ENCODE measurements around the gene MRAS. TPM values are rescaled to one million over a fixed set of nuclear protein-coding genes. Genes with fewer than 3 reads are reported as not detected.

Gene MRAS
- total RNA-seq, 4 donors from 2014 or later = 107 to 289 (median 171) TPM

DNA sequence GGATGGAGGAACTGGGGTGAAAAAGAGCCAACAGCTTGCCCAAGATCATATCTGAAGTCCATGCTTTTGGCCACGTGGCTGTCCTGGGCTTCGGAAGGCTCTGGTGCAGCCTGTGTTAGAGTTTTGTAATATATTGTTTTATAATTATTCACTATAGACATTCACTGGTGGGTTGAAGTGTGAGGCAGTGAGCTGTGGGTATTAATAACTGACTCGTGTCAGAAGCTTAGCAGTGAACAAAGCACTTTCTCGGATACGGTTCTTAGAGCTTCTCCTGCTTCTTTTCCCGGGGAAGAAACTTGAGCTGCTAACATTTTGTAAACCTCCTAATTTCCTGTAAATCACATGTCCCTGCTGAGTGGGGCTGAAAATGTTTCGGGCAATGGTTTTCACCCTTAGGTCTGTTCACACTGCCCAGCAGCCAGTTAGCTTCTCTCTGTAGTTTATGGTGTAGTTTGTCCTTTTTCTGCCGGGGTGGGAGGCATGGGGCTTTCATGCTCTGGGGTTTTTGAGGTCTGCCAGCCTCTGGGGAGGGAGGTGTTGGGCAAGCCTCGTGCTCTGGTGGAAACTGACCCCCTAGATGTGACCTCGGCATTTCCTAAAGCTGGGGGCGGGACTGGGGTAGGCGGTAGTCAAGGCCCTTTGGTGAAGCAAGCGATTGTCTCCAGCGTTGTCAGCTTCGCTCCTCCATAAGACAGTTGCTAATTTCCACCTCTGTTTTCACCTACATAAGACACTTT is 1.7 kb downstream of the MRAS start:
- WGBS, 2 donors = 18 to 20% methylated on average over 15 of the region's 15 CpGs
- Histone ChIP-seq H3K4me3 (peak overlapping the region; percentile 59 to 87 (median 80)), H3K27me3 (no peaks in the 10 kb centered on the region), H3K27ac (peak overlapping the region; percentile 85 to 98 (median 92)), H3K4me1 (peaks cover 0 to 41% (median 25%) of the 10 kb centered on the region in 4 donors), H3K9me3 (no peaks in the 10 kb centered on the region), H3K36me3 (peaks cover 0 to 4% (median 0%) of the 10 kb centered on the region in 3 donors)
- DNase-seq (ENCODE audit: low spot score in 2 of 2) = no peak
- TF ChIP-seq, protein P1, sequence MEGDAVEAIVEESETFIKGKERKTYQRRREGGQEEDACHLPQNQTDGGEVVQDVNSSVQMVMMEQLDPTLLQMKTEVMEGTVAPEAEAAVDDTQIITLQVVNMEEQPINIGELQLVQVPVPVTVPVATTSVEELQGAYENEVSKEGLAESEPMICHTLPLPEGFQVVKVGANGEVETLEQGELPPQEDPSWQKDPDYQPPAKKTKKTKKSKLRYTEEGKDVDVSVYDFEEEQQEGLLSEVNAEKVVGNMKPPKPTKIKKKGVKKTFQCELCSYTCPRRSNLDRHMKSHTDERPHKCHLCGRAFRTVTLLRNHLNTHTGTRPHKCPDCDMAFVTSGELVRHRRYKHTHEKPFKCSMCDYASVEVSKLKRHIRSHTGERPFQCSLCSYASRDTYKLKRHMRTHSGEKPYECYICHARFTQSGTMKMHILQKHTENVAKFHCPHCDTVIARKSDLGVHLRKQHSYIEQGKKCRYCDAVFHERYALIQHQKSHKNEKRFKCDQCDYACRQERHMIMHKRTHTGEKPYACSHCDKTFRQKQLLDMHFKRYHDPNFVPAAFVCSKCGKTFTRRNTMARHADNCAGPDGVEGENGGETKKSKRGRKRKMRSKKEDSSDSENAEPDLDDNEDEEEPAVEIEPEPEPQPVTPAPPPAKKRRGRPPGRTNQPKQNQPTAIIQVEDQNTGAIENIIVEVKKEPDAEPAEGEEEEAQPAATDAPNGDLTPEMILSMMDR (IDR thresholded peaks at IDR 0.05) = no peak
- TF ChIP-seq EP300 (IDR thresholded peaks at IDR 0.05) = peak in 1 of 2 donors; percentile 60
- peak in 1 of 2 donors; percentile 16 for TF ChIP-seq POLR2A (IDR thresholded peaks at IDR 0.05)

DNA sequence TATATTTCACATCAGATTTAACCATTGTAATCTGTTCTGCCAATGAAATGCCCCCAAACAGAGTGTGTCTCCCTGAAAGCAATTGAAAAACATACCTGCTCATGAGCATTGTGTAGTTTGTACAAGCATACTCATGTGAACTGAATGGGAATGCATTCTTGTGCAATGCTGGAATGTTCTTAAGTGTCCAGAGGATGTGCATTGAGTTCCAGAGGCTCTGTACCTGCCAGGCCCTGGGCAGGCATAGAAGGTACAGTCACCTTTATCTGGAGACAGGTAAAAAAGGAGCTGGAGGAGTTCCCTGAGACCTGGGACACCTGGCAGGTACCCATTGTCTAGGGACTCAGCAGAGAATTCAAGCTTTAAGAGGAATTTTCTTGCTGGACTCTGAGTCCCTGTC is 2.8 kb downstream of the MRAS start:
- H3K9me3 ChIP-seq = no peaks in the 10 kb centered on the region
- H3K4me3 ChIP-seq = peak overlapping the region in 1 of 4 donors; percentile 87
- peak overlapping the region in 3 of 4 donors; percentile 85 to 98 (median 96) for H3K27ac ChIP-seq
- H3K4me1 ChIP-seq = peaks cover 0 to 49% (median 25%) of the 10 kb centered on the region in 4 donors
- DNase-seq (ENCODE audit: low spot score in 2 of 2) = no peak
- no peaks in the 10 kb centered on the region for H3K27me3 ChIP-seq
- TF ChIP-seq EP300 (IDR thresholded peaks at IDR 0.05) (no peak), POLR2A (IDR thresholded peaks at IDR 0.05) (no peak)
- TF ChIP-seq, protein P1 (IDR thresholded peaks at IDR 0.05) = no peak
- H3K36me3 ChIP-seq = peaks cover 0 to 11% (median 0%) of the 10 kb centered on the region in 3 donors

DNA sequence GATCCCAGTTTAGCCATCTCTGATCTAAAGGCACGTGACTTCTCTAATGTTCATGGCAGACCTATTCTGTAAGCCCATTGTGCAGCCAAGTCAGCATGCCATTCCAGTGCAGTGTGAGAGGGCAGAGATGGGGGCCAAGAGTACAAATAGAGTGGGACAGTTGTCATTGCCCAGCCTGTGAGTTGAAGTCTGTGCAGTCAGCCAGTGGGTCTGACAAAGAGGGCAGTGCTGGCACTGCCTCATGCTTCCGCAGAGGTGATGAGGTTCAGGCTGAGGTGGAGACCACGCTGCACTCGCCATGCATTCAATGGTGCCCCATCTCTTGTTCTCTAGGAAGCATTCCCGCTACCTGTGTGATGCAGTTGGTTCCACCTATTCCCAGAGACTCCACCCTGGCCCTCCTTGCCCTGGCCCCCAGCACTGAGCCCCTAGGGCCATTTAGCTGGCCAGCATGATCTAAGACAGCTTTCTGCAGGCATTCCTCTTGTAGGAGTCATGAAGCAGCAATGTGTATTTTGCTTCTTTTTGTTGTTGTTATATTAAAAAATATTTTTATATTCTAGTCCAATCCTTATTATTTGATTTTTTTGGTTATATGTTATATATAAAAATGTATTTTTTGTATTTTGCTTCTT is 3.7 kb downstream of the MRAS start:
- Histone ChIP-seq H3K4me1 (peaks cover 0 to 58% (median 29%) of the 10 kb centered on the region in 4 donors), H3K36me3 (peaks cover 0 to 11% (median 0%) of the 10 kb centered on the region in 3 donors), H3K27ac (peak overlapping the region in 2 of 4 donors; percentile 49 to 96), H3K9me3 (no peaks in the 10 kb centered on the region), H3K27me3 (no peaks in the 10 kb centered on the region), H3K4me3 (no peak overlapping the region)
- TF ChIP-seq, protein P1 (IDR thresholded peaks at IDR 0.05) = no peak
- no peak for TF ChIP-seq POLR2A (IDR thresholded peaks at IDR 0.05)
- no peak for TF ChIP-seq EP300 (IDR thresholded peaks at IDR 0.05)
- 65 to 71% methylated on average over 5 of the region's 5 CpGs for WGBS, 2 donors
- no peak for DNase-seq (ENCODE audit: low spot score in 2 of 2)

DNA sequence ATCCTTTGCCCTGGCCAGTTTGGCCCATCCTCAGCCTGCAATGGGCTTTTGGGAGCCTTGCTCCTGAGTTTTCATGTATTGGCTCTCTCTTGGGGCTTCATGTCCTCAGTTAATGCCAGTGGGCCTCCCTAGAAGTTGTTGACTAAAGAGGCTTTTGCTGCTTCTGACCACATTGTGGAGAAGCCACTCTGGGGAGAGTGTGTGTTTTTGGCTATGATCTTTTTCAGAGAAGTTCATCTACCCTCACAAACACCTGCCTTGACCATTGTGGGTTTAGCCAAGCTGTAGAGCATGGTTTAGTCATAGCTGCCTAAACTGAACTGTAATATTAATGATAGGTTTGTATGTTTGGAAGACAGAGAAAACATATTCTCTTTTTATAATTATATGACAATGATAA is 6.0 kb downstream of the MRAS start:
- Histone ChIP-seq H3K4me3 (no peak overlapping the region), H3K9me3 (no peaks in the 10 kb centered on the region), H3K4me1 (peaks cover 0 to 81% (median 48%) of the 10 kb centered on the region in 4 donors), H3K36me3 (peaks cover 0 to 11% (median 0%) of the 10 kb centered on the region in 3 donors), H3K27ac (peak overlapping the region in 1 of 4 donors; percentile 20), H3K27me3 (no peaks in the 10 kb centered on the region)
- no peak for DNase-seq (ENCODE audit: low spot score in 2 of 2)
- TF ChIP-seq EP300 (IDR thresholded peaks at IDR 0.05) (no peak), POLR2A (IDR thresholded peaks at IDR 0.05) (no peak)
- TF ChIP-seq, protein P1 (IDR thresholded peaks at IDR 0.05) = no peak

DNA sequence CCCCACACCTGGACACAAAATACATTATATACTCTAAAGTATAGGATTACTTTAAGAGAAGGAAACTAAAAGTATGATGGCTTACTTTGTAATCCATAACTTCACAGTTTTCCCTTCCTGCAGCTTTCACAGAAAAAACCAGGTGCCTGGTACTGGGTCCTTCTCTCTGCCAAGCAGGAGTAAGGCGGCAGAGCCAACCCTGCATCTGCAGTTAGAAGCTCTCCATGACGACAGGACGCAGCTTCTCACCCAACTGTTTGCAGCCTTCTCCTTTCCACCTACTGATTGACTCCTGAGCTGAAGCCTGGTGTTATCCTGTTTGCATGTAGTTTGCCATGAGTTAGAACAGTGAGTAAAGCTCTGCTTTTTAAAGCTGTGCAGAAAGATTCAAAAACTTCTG is 6.7 kb downstream of the MRAS start:
- no peak for DNase-seq (ENCODE audit: low spot score in 2 of 2)
- Histone ChIP-seq H3K4me3 (no peak overlapping the region), H3K4me1 (peaks cover 0 to 83% (median 50%) of the 10 kb centered on the region in 4 donors), H3K27ac (peak overlapping the region in 2 of 4 donors; percentile 2 to 80), H3K27me3 (no peaks in the 10 kb centered on the region), H3K36me3 (peaks cover 0 to 11% (median 0%) of the 10 kb centered on the region in 3 donors), H3K9me3 (no peaks in the 10 kb centered on the region)
- WGBS, 2 donors = 84 to 86% methylated on average over 3 of the region's 3 CpGs
- TF ChIP-seq POLR2A (IDR thresholded peaks at IDR 0.05) (no peak), EP300 (IDR thresholded peaks at IDR 0.05) (no peak)
- TF ChIP-seq, protein P1 (IDR thresholded peaks at IDR 0.05) = no peak
